ENCODE measurements around the gene BANF2.
A peak's percentile ranks its signal among the peaks of the same experiment; 100 is the strongest.

The BANF2 gene

GRCh38 chr20:17653835-17654648, 45.7 kb upstream of the BANF2 start:
- CTCF ChIA-PET, result interaction anchor here (0.5 to 0.9 kb wide), 3 partner anchors 26 to 252 kb away, joined by 3 read pairs; no protein-coding TSS in a partner anchor
- POLR2A ChIA-PET (ENCODE audit: low non-redundant PET), result no interaction called here
- no peak for DNase-seq (ENCODE audit: low spot score)
- no peak overlapping the region for H3K27ac ChIP-seq
- TF ChIP-seq CTCF (conservative IDR thresholded peaks at IDR 0.05; ENCODE audit: low read depth), result no peak

GRCh38 chr20:17654649-17655285, 45.0 kb upstream of the BANF2 start:
- POLR2A ChIA-PET (ENCODE audit: low non-redundant PET), result no interaction called here
- H3K27ac ChIP-seq, result no peak overlapping the region
- CTCF ChIA-PET, result interaction anchor here (0.5 to 1.0 kb wide), 4 partner anchors 26 to 252 kb away, joined by 3 read pairs; no protein-coding TSS in a partner anchor
- peak; percentile 53 for TF ChIP-seq CTCF (conservative IDR thresholded peaks at IDR 0.05; ENCODE audit: low read depth)
- DNase-seq (ENCODE audit: low spot score), result peak; percentile 9

- ChIA-PET POLR2A (ENCODE audit: low non-redundant PET) (no interaction called here), CTCF (interaction anchor here (0.9 to 1.0 kb wide), 2 partner anchors 25 to 115 kb away, joined by 3 read pairs; no protein-coding TSS in a partner anchor)
- no peak for DNase-seq (ENCODE audit: low spot score)
- H3K27ac ChIP-seq, result peak overlapping the region; percentile 19; the same call in 1 of the 2 replicates
- 0 out of 2 replicates have a peak, but pooled peaks have one; percentile 17 for TF ChIP-seq CTCF (conservative IDR thresholded peaks at IDR 0.05; ENCODE audit: low read depth)
Observed at GRCh38 chr20:17655286-17655651, 44.5 kb upstream of the BANF2 start.

GRCh38 chr20:17655865-17656479, 43.8 kb upstream of the BANF2 start:
- POLR2A ChIA-PET (ENCODE audit: low non-redundant PET), result no interaction called here

GRCh38 chr20:17657079-17657825, 42.5 kb upstream of the BANF2 start:
- TF ChIP-seq CTCF (conservative IDR thresholded peaks at IDR 0.05; ENCODE audit: low read depth), result no peak
- POLR2A ChIA-PET (ENCODE audit: low non-redundant PET), result no interaction called here
- CTCF ChIA-PET, result no interaction called here

More at GRCh38 chr20:17655865-17656479, 43.8 kb upstream of the BANF2 start:
- TF ChIP-seq CTCF (conservative IDR thresholded peaks at IDR 0.05; ENCODE audit: low read depth), result no peak
- DNase-seq (ENCODE audit: low spot score), result peak; percentile 14
- peak overlapping the region; percentile 19; the same call in 1 of the 2 replicates for H3K27ac ChIP-seq
- CTCF ChIA-PET, result interaction anchor here (0.6 to 1.0 kb wide), 2 partner anchors 116 to 340 kb away, joined by 3 to 4 read pairs; no protein-coding TSS in a partner anchor

More at GRCh38 chr20:17657079-17657825, 42.5 kb upstream of the BANF2 start:
- H3K27ac ChIP-seq, result peak overlapping the region; percentile 15; the same call in 1 of the 2 replicates
- DNase-seq (ENCODE audit: low spot score), result no peak
